Liver (tissue), 9 donors: ENCODE measurements around the gene GCNT4. TPM values are rescaled to one million over a fixed set of nuclear protein-coding genes. Genes with fewer than 3 reads are reported as not detected.
A peak's percentile ranks its signal among the peaks of the same experiment; 100 is the strongest.

ENCODE experiments used
- DNase-seq: peaks from one replicate; pipeline ENCODE4 v3.0.0-alpha.2; 2017; ENCODE audit warnings: low spot score
- H3K27ac ChIP-seq, 2 donors: one replicate each; pipeline ENCODE4 v1.7.0; 2013; ENCODE audit warnings: inconsistent platforms in 2 of 2, low read length in 2 of 2, control low read depth in 1 of 2, low read depth in 1 of 2, mild to moderate bottlenecking in 1 of 2
- H3K27me3 ChIP-seq, 4 donors: one replicate each; pipeline versions ENCODE4 v1.6.1 to v1.7.0; 2013; ENCODE audit warnings: low read length in 3 of 4, inconsistent platforms in 1 of 4, mild to moderate bottlenecking in 1 of 4, moderate library complexity in 1 of 4; ENCODE audit not compliant: control insufficient read depth in 4 of 4, insufficient read depth in 4 of 4
- H3K36me3 ChIP-seq, 4 donors: one replicate each; pipeline versions ENCODE4 v1.6.1 to v1.7.0; 2013; ENCODE audit warnings: low read length in 3 of 4, mild to moderate bottlenecking in 3 of 4, low read depth in 1 of 4, moderate library complexity in 1 of 4; ENCODE audit not compliant: control insufficient read depth in 4 of 4, insufficient read depth in 3 of 4
- H3K4me1 ChIP-seq, 4 donors: one replicate each; pipeline versions ENCODE4 v1.6.1 to v1.7.0; 2013; ENCODE audit warnings: low read length in 3 of 4, mild to moderate bottlenecking in 3 of 4, moderate library complexity in 1 of 4; ENCODE audit not compliant: control insufficient read depth in 4 of 4, insufficient read depth in 4 of 4
- H3K4me3 ChIP-seq, 3 donors: one replicate each; pipeline versions ENCODE4 v1.6.1 to v1.7.0; 2013; ENCODE audit warnings: low read length in 3 of 3, control low read depth in 1 of 3, low read depth in 1 of 3, mild to moderate bottlenecking in 1 of 3
- H3K9ac ChIP-seq, 2 donors: one replicate each; pipeline ENCODE4 v1.7.0; 2013; ENCODE audit warnings: low read length in 2 of 2, mild to moderate bottlenecking in 2 of 2, moderate library complexity in 2 of 2, control low read depth in 1 of 2, low read depth in 1 of 2
- H3K9me3 ChIP-seq, 4 donors: one replicate each; pipeline versions ENCODE4 v1.6.1 to v1.7.0; 2013; ENCODE audit warnings: low read length in 3 of 4; ENCODE audit not compliant: control insufficient read depth in 4 of 4
- ATF3 ChIP-seq: IDR thresholded peaks from 2 replicates; pipeline ENCODE4 v1.6.1; 2016; ENCODE audit warnings: antibody characterized with exemption
- CTCF ChIP-seq: fragments of 150-350 bp; IDR thresholded peaks from 2 replicates; pipeline ENCODE4 v1.5.1; 2017; ENCODE audit warnings: improper control_type of control experiment, low read depth, low read length; ENCODE audit not compliant: missing input control
- EGR1 ChIP-seq, 2 donors: IDR thresholded peaks; 2 replicates each; pipeline ENCODE4 v1.6.1; 2016 to 2018; ENCODE audit warnings: antibody characterized with exemption in 2 of 2, low read depth in 2 of 2
- FOXA2 ChIP-seq: IDR thresholded peaks from 2 replicates; pipeline ENCODE4 v1.6.1; 2016; ENCODE audit warnings: antibody characterized with exemption
- GABPA ChIP-seq, 2 donors: IDR thresholded peaks in 1 of 2; conservative IDR thresholded peaks in 1 of 2; 2 replicates each; pipeline ENCODE4 v1.6.1; 2016; ENCODE audit warnings: antibody characterized with exemption in 2 of 2, mild to moderate bottlenecking in 1 of 2, moderate library complexity in 1 of 2
- HNF4A ChIP-seq, 2 donors: conservative IDR thresholded peaks; 2 replicates each; pipeline ENCODE4 v1.6.1; 2016; ENCODE audit warnings: antibody characterized with exemption in 2 of 2, mild to moderate bottlenecking in 2 of 2
- HNF4G ChIP-seq: IDR thresholded peaks from 2 replicates; pipeline ENCODE4 v1.6.1; 2016; ENCODE audit warnings: antibody characterized with exemption
- JUND ChIP-seq, 2 donors: IDR thresholded peaks; 2 replicates each; pipeline ENCODE4 v1.6.1; 2016; ENCODE audit warnings: antibody characterized with exemption in 2 of 2
- MAX ChIP-seq: IDR thresholded peaks from 2 replicates; pipeline ENCODE4 v1.6.1; 2016; ENCODE audit warnings: antibody characterized with exemption
- NR2F2 ChIP-seq: IDR thresholded peaks from 2 replicates; pipeline ENCODE4 v1.6.1; 2016; ENCODE audit warnings: antibody characterized with exemption
- REST ChIP-seq: IDR thresholded peaks from 2 replicates; pipeline ENCODE4 v1.6.1; 2016; ENCODE audit warnings: antibody characterized with exemption, mild to moderate bottlenecking
- RXRA ChIP-seq, 2 donors: IDR thresholded peaks; 2 replicates each; pipeline ENCODE4 v1.6.1; 2017 to 2018; ENCODE audit warnings: antibody characterized with exemption in 2 of 2, mild to moderate bottlenecking in 1 of 2
- SP1 ChIP-seq: IDR thresholded peaks from 2 replicates; pipeline ENCODE4 v1.6.1; 2018; ENCODE audit warnings: antibody characterized with exemption, mild to moderate bottlenecking
- TAF1 ChIP-seq: conservative IDR thresholded peaks from 2 replicates; pipeline ENCODE4 v1.6.1; 2016; ENCODE audit warnings: antibody characterized with exemption, mild to moderate bottlenecking
- YY1 ChIP-seq: IDR thresholded peaks from 2 replicates; pipeline ENCODE4 v1.6.1; 2016; ENCODE audit warnings: antibody characterized with exemption, mild to moderate bottlenecking
- ZBTB33 ChIP-seq: IDR thresholded peaks from 2 replicates; pipeline ENCODE4 v1.6.1; 2016; ENCODE audit warnings: antibody characterized with exemption
- WGBS: extraction: QIAGEN DNeasy Blood & Tissue Kit; methylation state at CpG from one replicate; pipeline ENCODE4 v1.1.7; 2013; 5-methylcytosine and 5-hydroxymethylcytosine counted together
- polyA plus RNA-seq, 2 donors: library from polyadenylated mRNA; stranded (reverse) in 1 of 2; unstranded in 1 of 2; fragments of 200-250 nt in 1 of 2; fragments of >200 nt in 1 of 2; fragmentation: Nextera tagmentation in 1 of 2; extraction: Ambion mirVana in 1 of 2; gene quantifications; one replicate each; pipeline versions ENCODE4 v1.2.1 to v1.2.3, GENCODE V29; 2013 to 2015
- total RNA-seq, 2 donors: library from RNA; depleted of rRNA; stranded (reverse); fragments of >200 nt; gene quantifications; one replicate each; pipeline ENCODE4 v1.2.3, GENCODE V29; 2014
- donor health status: healthy.
- donor health status: healthy.
- donor health status: healthy.
- donor health status: healthy.
- donor health status: healthy.

The GCNT4 gene
- total and polyA plus RNA-seq, 4 donors = 0.25 to 1.3 (median 0.39) TPM

- Histone ChIP-seq H3K4me1 (peaks cover 3 to 17% (median 11%) of the 10 kb centered on the region in 4 donors), H3K4me3 (peak overlapping the region; percentile 74 to 88 (median 81)), H3K27ac (peak overlapping the region; percentile 66 to 83), H3K27me3 (no peaks in the 10 kb centered on the region), H3K9me3 (no peaks in the 10 kb centered on the region), H3K9ac (peak overlapping the region in 1 of 2 donors; percentile 31), H3K36me3 (no peaks in the 10 kb centered on the region)
- under 1% methylated on average over 95 of the region's 95 CpGs for WGBS
- DNase-seq = peak; percentile 59
- TF ChIP-seq HNF4A (conservative IDR thresholded peaks at IDR 0.05) (no peak), EGR1 (IDR thresholded peaks at IDR 0.05; ENCODE audit: low read depth in 2 of 2) (no peak), TAF1 (peak; percentile 42)
These were observed 1.2 kb upstream of the GCNT4 start for GRCh38 chr5:75053304-75054133.

GRCh38 chr5:75053054-75053303, 621 bp upstream of the GCNT4 start:
- Histone ChIP-seq H3K36me3 (no peaks in the 10 kb centered on the region), H3K9ac (no peak overlapping the region), H3K27me3 (no peaks in the 10 kb centered on the region), H3K4me3 (peak overlapping the region in 2 of 3 donors; percentile 81 to 88), H3K27ac (peak overlapping the region; percentile 66 to 83), H3K4me1 (peaks cover 3 to 17% (median 11%) of the 10 kb centered on the region in 4 donors), H3K9me3 (no peaks in the 10 kb centered on the region)
- DNase-seq = no peak
- TF ChIP-seq RXRA (IDR thresholded peaks at IDR 0.05) = no peak
- TF ChIP-seq FOXA2 = no peak
- TF ChIP-seq HNF4A (conservative IDR thresholded peaks at IDR 0.05) = no peak
- no peak for TF ChIP-seq JUND (IDR thresholded peaks at IDR 0.05)
- TF ChIP-seq MAX = no peak
- TF ChIP-seq HNF4G = no peak
- no peak for TF ChIP-seq ZBTB33
- TF ChIP-seq ATF3 = no peak
- TF ChIP-seq CTCF = no peak
- TF ChIP-seq YY1 = no peak
- no peak for TF ChIP-seq SP1
- no peak for TF ChIP-seq TAF1
- TF ChIP-seq GABPA (IDR thresholded peaks at IDR 0.05 in 1 of 2, conservative IDR thresholded peaks at IDR 0.05 in 1 of 2) = no peak
- no peak for TF ChIP-seq REST
- TF ChIP-seq EGR1 (IDR thresholded peaks at IDR 0.05; ENCODE audit: low read depth in 2 of 2) = no peak
- no peak for TF ChIP-seq NR2F2
- WGBS = under 1% methylated on average over 40 of the region's 40 CpGs
